ENCODE measurements around the gene TAF7. TPM values are rescaled to one million over a fixed set of nuclear protein-coding genes. Genes with fewer than 3 reads are reported as not detected.
A peak's percentile ranks its signal among the peaks of the same experiment; 100 is the strongest.

TAF7 gene
- total RNA-seq, 1 donor from 2014 or later: 78.0 TPM

- H3K36me3 ChIP-seq (ENCODE audit: control insufficient read depth, insufficient read depth, low read length): no peaks in the 10 kb centered on the region
- peak within 1 kb of the TSS; percentile 6 for H3K4me3 ChIP-seq (ENCODE audit: low read depth, low read length)
- no peak for DNase-seq (ENCODE audit: low read depth)
- peaks cover 22% of the 10 kb centered on the region for H3K27me3 ChIP-seq (ENCODE audit: control insufficient read depth, insufficient read depth, low read length)
- TF ChIP-seq, protein P1, sequence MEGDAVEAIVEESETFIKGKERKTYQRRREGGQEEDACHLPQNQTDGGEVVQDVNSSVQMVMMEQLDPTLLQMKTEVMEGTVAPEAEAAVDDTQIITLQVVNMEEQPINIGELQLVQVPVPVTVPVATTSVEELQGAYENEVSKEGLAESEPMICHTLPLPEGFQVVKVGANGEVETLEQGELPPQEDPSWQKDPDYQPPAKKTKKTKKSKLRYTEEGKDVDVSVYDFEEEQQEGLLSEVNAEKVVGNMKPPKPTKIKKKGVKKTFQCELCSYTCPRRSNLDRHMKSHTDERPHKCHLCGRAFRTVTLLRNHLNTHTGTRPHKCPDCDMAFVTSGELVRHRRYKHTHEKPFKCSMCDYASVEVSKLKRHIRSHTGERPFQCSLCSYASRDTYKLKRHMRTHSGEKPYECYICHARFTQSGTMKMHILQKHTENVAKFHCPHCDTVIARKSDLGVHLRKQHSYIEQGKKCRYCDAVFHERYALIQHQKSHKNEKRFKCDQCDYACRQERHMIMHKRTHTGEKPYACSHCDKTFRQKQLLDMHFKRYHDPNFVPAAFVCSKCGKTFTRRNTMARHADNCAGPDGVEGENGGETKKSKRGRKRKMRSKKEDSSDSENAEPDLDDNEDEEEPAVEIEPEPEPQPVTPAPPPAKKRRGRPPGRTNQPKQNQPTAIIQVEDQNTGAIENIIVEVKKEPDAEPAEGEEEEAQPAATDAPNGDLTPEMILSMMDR (IDR thresholded peaks at IDR 0.05; ENCODE audit: insufficient read depth, low read length, poor library complexity, severe bottlenecking): peak; percentile 21
These were observed 39.3 kb upstream of the TAF7 start, which contains the start of gene PCDHGB2 for GRCh38 chr5:141359790-141360426. Gene PCDHGB2 (plus strand): TSS chr5:141359994. CDS start chr5:141360136, 142 bp downstream.

GRCh38 chr5:141356950-141357349 lies 36.4 kb upstream of the TAF7 start:
- no peak for DNase-seq (ENCODE audit: low read depth)
- Histone ChIP-seq H3K4me3 (ENCODE audit: low read depth, low read length) (no peak overlapping the region), H3K36me3 (ENCODE audit: control insufficient read depth, insufficient read depth, low read length) (no peaks in the 10 kb centered on the region), H3K27me3 (ENCODE audit: control insufficient read depth, insufficient read depth, low read length) (peaks cover 16% of the 10 kb centered on the region)
- TF ChIP-seq, protein P1 (IDR thresholded peaks at IDR 0.05; ENCODE audit: insufficient read depth, low read length, poor library complexity, severe bottlenecking): no peak

- DNase-seq (ENCODE audit: low read depth): no peak
- TF ChIP-seq, protein P1 (IDR thresholded peaks at IDR 0.05; ENCODE audit: insufficient read depth, low read length, poor library complexity, severe bottlenecking): no peak
- Histone ChIP-seq H3K4me3 (ENCODE audit: low read depth, low read length) (no peak overlapping the region), H3K36me3 (ENCODE audit: control insufficient read depth, insufficient read depth, low read length) (no peaks in the 10 kb centered on the region), H3K27me3 (ENCODE audit: control insufficient read depth, insufficient read depth, low read length) (peaks cover 18% of the 10 kb centered on the region)
These were observed 35.5 kb upstream of the TAF7 start for GRCh38 chr5:141356133-141356532.

DNA sequence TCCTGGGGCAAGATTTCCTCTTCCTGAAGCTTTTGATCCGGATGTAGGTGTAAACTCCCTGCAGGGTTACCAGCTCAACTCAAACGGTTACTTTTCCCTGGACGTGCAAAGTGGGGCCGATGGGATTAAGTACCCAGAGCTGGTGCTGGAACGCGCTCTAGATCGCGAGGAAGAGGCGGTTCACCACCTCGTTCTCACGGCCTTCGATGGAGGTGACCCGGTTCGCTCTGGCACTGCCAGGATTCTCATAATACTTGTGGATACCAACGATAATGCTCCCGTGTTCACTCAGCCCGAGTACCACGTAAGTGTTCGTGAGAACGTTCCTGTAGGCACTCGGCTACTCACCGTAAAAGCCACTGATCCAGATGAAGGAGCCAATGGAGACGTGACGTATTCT lies 35.1 kb upstream of the TAF7 start:
- Histone ChIP-seq H3K4me3 (ENCODE audit: low read depth, low read length) (no peak overlapping the region), H3K36me3 (ENCODE audit: control insufficient read depth, insufficient read depth, low read length) (no peaks in the 10 kb centered on the region), H3K27me3 (ENCODE audit: control insufficient read depth, insufficient read depth, low read length) (peaks cover 17% of the 10 kb centered on the region)
- TF ChIP-seq, protein P1 (IDR thresholded peaks at IDR 0.05; ENCODE audit: insufficient read depth, low read length, poor library complexity, severe bottlenecking): no peak
- DNase-seq (ENCODE audit: low read depth): no peak

DNA sequence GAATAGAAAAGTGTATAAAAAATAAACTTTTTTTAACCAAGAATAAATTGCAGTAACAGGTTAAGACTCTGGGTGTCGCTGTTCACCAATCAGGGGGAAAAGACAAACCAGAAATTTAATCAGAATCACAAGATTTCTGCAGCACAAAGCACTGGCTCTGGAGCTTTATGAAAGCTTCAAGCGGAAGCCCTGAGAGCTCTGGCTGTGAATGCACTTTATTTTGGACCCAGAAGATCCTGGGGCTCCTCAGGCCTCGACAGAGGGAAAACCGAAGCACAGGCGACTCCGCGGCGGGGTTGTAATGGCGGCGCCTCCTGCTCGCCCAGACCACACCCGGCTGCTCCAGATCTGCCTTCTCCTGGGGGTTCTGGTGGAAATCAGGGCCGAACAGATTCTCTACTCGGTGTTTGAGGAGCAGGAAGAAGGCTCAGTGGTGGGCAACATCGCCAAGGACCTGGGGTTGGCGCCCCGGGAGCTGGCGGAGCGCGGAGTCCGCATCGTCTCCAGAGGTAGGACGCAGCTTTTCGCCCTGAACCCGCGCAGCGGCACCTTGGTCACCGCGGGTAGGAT lies 34.4 kb upstream of the TAF7 start, which contains the start of gene PCDHGA4:
TSS of gene PCDHGA4 (plus strand) at position 122 of the 570 bp plus-strand sequence. CDS start at position 209, 87 bp downstream.
- no peak for DNase-seq (ENCODE audit: low read depth)
- Histone ChIP-seq H3K36me3 (ENCODE audit: control insufficient read depth, insufficient read depth, low read length) (no peaks in the 10 kb centered on the region), H3K4me3 (ENCODE audit: low read depth, low read length) (no peak within 1 kb of the TSS), H3K27me3 (ENCODE audit: control insufficient read depth, insufficient read depth, low read length) (peaks cover 18% of the 10 kb centered on the region)
- TF ChIP-seq, protein P1 (IDR thresholded peaks at IDR 0.05; ENCODE audit: insufficient read depth, low read length, poor library complexity, severe bottlenecking): peak; percentile 14

Measured in kidney epithelial cell (primary cell).